Adipocyte (in vitro differentiated cells): ENCODE results near the gene MRPL1.

ENCODE experiments used
- DNase-seq: peaks from one replicate; pipeline ENCODE4 v3.0.0-alpha.2; 2015; ENCODE audit warnings: low read depth
- H3K27me3 ChIP-seq: replicated peaks from 2 replicates; pipeline ENCODE4 v1.7.0; 2013; ENCODE audit warnings: mild to moderate bottlenecking, low read length, moderate library complexity; ENCODE audit not compliant: control insufficient read depth, insufficient read depth
- H3K36me3 ChIP-seq: 2 replicates; pipeline ENCODE4 v1.7.0; 2013; ENCODE audit warnings: low read length, mild to moderate bottlenecking, moderate library complexity; ENCODE audit not compliant: control insufficient read depth, insufficient read depth, severe bottlenecking
- H3K4me1 ChIP-seq: 2 replicates; pipeline ENCODE4 v1.7.0; 2013; ENCODE audit warnings: mild to moderate bottlenecking, low read length, moderate library complexity; ENCODE audit not compliant: control insufficient read depth, insufficient read depth
- H3K4me3 ChIP-seq: 2 replicates; pipeline ENCODE4 v1.7.0; 2013; ENCODE audit warnings: mild to moderate bottlenecking, low read length, moderate library complexity
- H3K9ac ChIP-seq: 2 replicates; pipeline ENCODE4 v1.7.0; 2013; ENCODE audit warnings: mild to moderate bottlenecking, low read length, moderate library complexity
- H3K9me3 ChIP-seq: 2 replicates; pipeline ENCODE4 v1.7.0; 2013; ENCODE audit warnings: mild to moderate bottlenecking, low read length, moderate library complexity; ENCODE audit not compliant: control insufficient read depth

Gene MRPL1

GRCh38 chr4:77821775-77822174 is 40.9 kb upstream of the MRPL1 start:
- H3K4me3 ChIP-seq: no peak overlapping the region
- H3K27me3 ChIP-seq: peaks cover 3% of the 10 kb centered on the region
- peaks cover 18% of the 10 kb centered on the region for H3K4me1 ChIP-seq
- DNase-seq: no peak
- no peaks in the 10 kb centered on the region for H3K36me3 ChIP-seq
- H3K9ac ChIP-seq: no peak overlapping the region
- H3K9me3 ChIP-seq: no peaks in the 10 kb centered on the region

GRCh38 chr4:77826275-77826674 is 36.4 kb upstream of the MRPL1 start:
- no peak overlapping the region for H3K4me3 ChIP-seq

GRCh38 chr4:77827343-77827742 is 35.3 kb upstream of the MRPL1 start:
- Histone ChIP-seq H3K4me1 (no peaks in the 10 kb centered on the region), H3K4me3 (no peak overlapping the region), H3K9ac (no peak overlapping the region), H3K27me3 (peaks cover 3% of the 10 kb centered on the region), H3K36me3 (no peaks in the 10 kb centered on the region), H3K9me3 (no peaks in the 10 kb centered on the region)
- no peak for DNase-seq

More at GRCh38 chr4:77826275-77826674, 36.4 kb upstream of the MRPL1 start:
- DNase-seq: no peak
- H3K4me1 ChIP-seq: peaks cover 6% of the 10 kb centered on the region
- no peak overlapping the region for H3K9ac ChIP-seq
- no peaks in the 10 kb centered on the region for H3K36me3 ChIP-seq
- no peaks in the 10 kb centered on the region for H3K9me3 ChIP-seq
- H3K27me3 ChIP-seq: peaks cover 3% of the 10 kb centered on the region

GRCh38 chr4:77833126-77833724 is 29.4 kb upstream of the MRPL1 start:
- no peaks in the 10 kb centered on the region for H3K36me3 ChIP-seq
- no peaks in the 10 kb centered on the region for H3K4me1 ChIP-seq
- H3K27me3 ChIP-seq: no peaks in the 10 kb centered on the region
- H3K9me3 ChIP-seq: no peaks in the 10 kb centered on the region
- H3K9ac ChIP-seq: no peak overlapping the region
- no peak for DNase-seq
- H3K4me3 ChIP-seq: no peak overlapping the region

- H3K4me1 ChIP-seq: no peaks in the 10 kb centered on the region
- H3K9me3 ChIP-seq: no peaks in the 10 kb centered on the region
- H3K27me3 ChIP-seq: no peaks in the 10 kb centered on the region
- no peak overlapping the region for H3K4me3 ChIP-seq
- DNase-seq: no peak
- H3K9ac ChIP-seq: no peak overlapping the region
- no peaks in the 10 kb centered on the region for H3K36me3 ChIP-seq
Measured at GRCh38 chr4:77834403-77834802, 28.2 kb upstream of the MRPL1 start.

- no peaks in the 10 kb centered on the region for H3K9me3 ChIP-seq
- H3K9ac ChIP-seq: no peak overlapping the region
- DNase-seq: no peak
- H3K4me1 ChIP-seq: no peaks in the 10 kb centered on the region
- no peak overlapping the region for H3K4me3 ChIP-seq
- H3K27me3 ChIP-seq: no peaks in the 10 kb centered on the region
- no peaks in the 10 kb centered on the region for H3K36me3 ChIP-seq
Measured at GRCh38 chr4:77843628-77844027, 19.0 kb upstream of the MRPL1 start.

GRCh38 chr4:77844363-77844762 is 18.3 kb upstream of the MRPL1 start:
- H3K27me3 ChIP-seq: no peaks in the 10 kb centered on the region

GRCh38 chr4:77845400-77845799 is 17.2 kb upstream of the MRPL1 start:
- Histone ChIP-seq H3K4me1 (no peaks in the 10 kb centered on the region), H3K27me3 (no peaks in the 10 kb centered on the region), H3K9ac (no peak overlapping the region), H3K4me3 (no peak overlapping the region), H3K9me3 (no peaks in the 10 kb centered on the region), H3K36me3 (no peaks in the 10 kb centered on the region)
- DNase-seq: no peak

More at GRCh38 chr4:77844363-77844762, 18.3 kb upstream of the MRPL1 start:
- Histone ChIP-seq H3K9ac (no peak overlapping the region), H3K9me3 (no peaks in the 10 kb centered on the region), H3K36me3 (no peaks in the 10 kb centered on the region), H3K4me3 (no peak overlapping the region), H3K4me1 (no peaks in the 10 kb centered on the region)
- no peak for DNase-seq

- H3K36me3 ChIP-seq: no peaks in the 10 kb centered on the region
- H3K9ac ChIP-seq: no peak overlapping the region
- no peaks in the 10 kb centered on the region for H3K27me3 ChIP-seq
- DNase-seq: no peak
- no peak overlapping the region for H3K4me3 ChIP-seq
- H3K9me3 ChIP-seq: no peaks in the 10 kb centered on the region
- no peaks in the 10 kb centered on the region for H3K4me1 ChIP-seq
Measured at GRCh38 chr4:77845929-77846328, 16.7 kb upstream of the MRPL1 start.

- H3K9me3 ChIP-seq: no peaks in the 10 kb centered on the region
- no peak for DNase-seq
- no peak overlapping the region for H3K9ac ChIP-seq
- no peaks in the 10 kb centered on the region for H3K36me3 ChIP-seq
- H3K4me3 ChIP-seq: no peak overlapping the region
- H3K27me3 ChIP-seq: no peaks in the 10 kb centered on the region
- H3K4me1 ChIP-seq: no peaks in the 10 kb centered on the region
Measured at GRCh38 chr4:77848508-77848907, 14.1 kb upstream of the MRPL1 start.

- H3K4me3 ChIP-seq: no peak overlapping the region
- no peak for DNase-seq
Measured at GRCh38 chr4:77849278-77849965, 13.2 kb upstream of the MRPL1 start.

More at GRCh38 chr4:77849278-77849965, 13.2 kb upstream of the MRPL1 start:
- Histone ChIP-seq H3K36me3 (no peaks in the 10 kb centered on the region), H3K9me3 (no peaks in the 10 kb centered on the region), H3K9ac (no peak overlapping the region), H3K4me1 (no peaks in the 10 kb centered on the region), H3K27me3 (no peaks in the 10 kb centered on the region)
